Peyer's patch (tissue), 4 donors: ENCODE measurements around the gene WDR93.

ENCODE experiments used
- CTCF ChIP-seq, 6 experiments: fragments of 450-650 bp in 4 of 6; fragments of 200-600 bp in 2 of 6; sonication (generic) in 1 of 6; IDR thresholded peaks; one replicate each; pipeline ENCODE4 v1.5.1; 2017 to 2019; ENCODE audit warnings: antibody characterized with exemption in 6 of 6, mild to moderate bottlenecking in 3 of 6, moderate library complexity in 1 of 6
- POLR2A ChIP-seq, 2 donors: fragments of 450-650 bp; IDR thresholded peaks; one replicate each; pipeline ENCODE4 v1.5.1; 2017; ENCODE audit warnings: antibody characterized with exemption in 2 of 2, mild to moderate bottlenecking in 2 of 2, moderate library complexity in 2 of 2

GRCh38 chr15:89766357-89767311, 76.0 kb downstream of the WDR93 start:
- TF ChIP-seq POLR2A (IDR thresholded peaks at IDR 0.05) (no peak), CTCF (IDR thresholded peaks at IDR 0.05) (no peak)
